Endodermal cell (in vitro differentiated cells): ENCODE results near the gene DCLK1. TPM values are rescaled to one million over a fixed set of nuclear protein-coding genes. Genes with fewer than 3 reads are reported as not detected.

Source experiments
- DNase-seq: peaks from one replicate; pipeline ENCODE4 v3.0.0-alpha.2; 2017
- H3K27ac ChIP-seq: 2 replicates; pipeline ENCODE4 v1.5.1; 2013; ENCODE audit warnings: mild to moderate bottlenecking, low read depth, low read length, moderate library complexity
- H3K27me3 ChIP-seq: 2 replicates; pipeline ENCODE4 v1.6.1; 2013; ENCODE audit warnings: mild to moderate bottlenecking, low read length, moderate library complexity; ENCODE audit not compliant: insufficient read depth, control insufficient read depth, poor library complexity, severe bottlenecking
- H3K36me3 ChIP-seq: 2 replicates; pipeline ENCODE4 v1.7.0; 2013; ENCODE audit warnings: mild to moderate bottlenecking, low read length, moderate library complexity; ENCODE audit not compliant: control insufficient read depth, insufficient read depth
- H3K4me1 ChIP-seq: one replicate; pipeline ENCODE4 v1.7.0; 2013; ENCODE audit warnings: low read length; ENCODE audit not compliant: control insufficient read depth, insufficient read depth
- H3K4me3 ChIP-seq: 2 replicates; pipeline ENCODE4 v1.5.1; 2013; ENCODE audit warnings: mild to moderate bottlenecking, low read length, moderate library complexity
- H3K9ac ChIP-seq: 2 replicates; pipeline ENCODE4 v1.6.1; 2013; ENCODE audit warnings: mild to moderate bottlenecking, low read length, moderate library complexity; ENCODE audit not compliant: poor library complexity, severe bottlenecking; ENCODE audit errors: extremely low read depth
- H3K9me3 ChIP-seq: 2 replicates; pipeline ENCODE4 v1.6.1; 2013; ENCODE audit warnings: mild to moderate bottlenecking, low read length, moderate library complexity; ENCODE audit not compliant: control insufficient read depth
- H3K27ac Mint-ChIP-seq: 2 replicates; pipeline ENCODE4 v1.8.0; 2020; ENCODE audit warnings: mixed read lengths
- H3K27me3 Mint-ChIP-seq: 2 replicates; pipeline ENCODE4 v1.8.0; 2021; ENCODE audit warnings: mild to moderate bottlenecking, mixed read lengths; ENCODE audit not compliant: insufficient read depth
- H3K36me3 Mint-ChIP-seq: 2 replicates; pipeline ENCODE4 v1.8.0; 2020; ENCODE audit warnings: low read depth, mixed read lengths
- H3K4me1 Mint-ChIP-seq: 2 replicates; pipeline ENCODE4 v1.8.0; 2020; ENCODE audit warnings: mixed read lengths
- H3K4me3 Mint-ChIP-seq: 2 replicates; pipeline ENCODE4 v1.8.0; 2020; ENCODE audit warnings: mild to moderate bottlenecking, moderate library complexity, mixed read lengths
- H3K9me3 Mint-ChIP-seq: 2 replicates; pipeline ENCODE4 v1.8.0; 2020; ENCODE audit warnings: mild to moderate bottlenecking, mixed read lengths
- WGBS, 2 experiments: methylation state at CpG; one replicate each; pipeline versions ENCODE4 v1.1.5 to v1.1.7; 2013; ENCODE audit warnings: missing lambda C conversion rate in 2 of 2, mixed read lengths in 1 of 2; ENCODE audit not compliant: insufficient coverage in 1 of 2, insufficient read length in 1 of 2; 5-methylcytosine and 5-hydroxymethylcytosine counted together
- total RNA-seq, 2 donors: library from RNA; stranded (reverse); fragmentation: NEBNext Ultra II Directional in 1 of 2; extraction: Animal tissue kit (Norgen Biotek cat#: 25700) in 1 of 2; gene quantifications; 2 replicates in 1 of 2; 3 replicates in 1 of 2; pipeline ENCODE4 v1.2.1, GENCODE V29; 2021
- TF ChIP-seq, protein P1 (sequence below): fragments of 200-600 bp; sonication (generic); conservative IDR thresholded peaks from 2 replicates; pipeline ENCODE4 v1.5.0; 2021; ENCODE audit warnings: antibody characterized with exemption, mild to moderate bottlenecking

The DCLK1 gene
- total RNA-seq, 2 donors from 2014 or later = 3.0 to 32.8 TPM

DNA sequence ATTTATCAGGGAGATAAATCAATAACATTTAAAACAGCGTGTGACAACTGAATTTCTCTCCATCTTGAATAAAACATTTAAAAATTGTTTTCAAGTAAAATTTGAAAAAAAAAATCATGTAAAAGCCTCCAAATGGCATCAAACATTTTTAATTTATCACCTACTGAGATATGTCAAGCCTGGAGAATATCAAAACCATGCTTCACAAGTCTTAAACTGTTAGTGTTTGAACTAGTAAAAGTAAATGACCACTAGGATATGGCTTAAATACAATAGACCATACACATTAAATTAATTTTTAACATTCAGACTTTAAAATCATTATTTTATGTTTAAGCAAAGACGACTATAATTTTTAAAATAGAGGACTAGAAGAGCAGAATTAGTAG, 281.9 kb downstream of the DCLK1 start:
- H3K4me3 ChIP-seq = no peak overlapping the region
- no peak overlapping the region for H3K9ac ChIP-seq
- H3K27me3 Mint-ChIP-seq = no peaks in the 10 kb centered on the region
- no peak overlapping the region for H3K4me3 Mint-ChIP-seq
- H3K36me3 ChIP-seq = no peaks in the 10 kb centered on the region
- TF ChIP-seq, protein P1, sequence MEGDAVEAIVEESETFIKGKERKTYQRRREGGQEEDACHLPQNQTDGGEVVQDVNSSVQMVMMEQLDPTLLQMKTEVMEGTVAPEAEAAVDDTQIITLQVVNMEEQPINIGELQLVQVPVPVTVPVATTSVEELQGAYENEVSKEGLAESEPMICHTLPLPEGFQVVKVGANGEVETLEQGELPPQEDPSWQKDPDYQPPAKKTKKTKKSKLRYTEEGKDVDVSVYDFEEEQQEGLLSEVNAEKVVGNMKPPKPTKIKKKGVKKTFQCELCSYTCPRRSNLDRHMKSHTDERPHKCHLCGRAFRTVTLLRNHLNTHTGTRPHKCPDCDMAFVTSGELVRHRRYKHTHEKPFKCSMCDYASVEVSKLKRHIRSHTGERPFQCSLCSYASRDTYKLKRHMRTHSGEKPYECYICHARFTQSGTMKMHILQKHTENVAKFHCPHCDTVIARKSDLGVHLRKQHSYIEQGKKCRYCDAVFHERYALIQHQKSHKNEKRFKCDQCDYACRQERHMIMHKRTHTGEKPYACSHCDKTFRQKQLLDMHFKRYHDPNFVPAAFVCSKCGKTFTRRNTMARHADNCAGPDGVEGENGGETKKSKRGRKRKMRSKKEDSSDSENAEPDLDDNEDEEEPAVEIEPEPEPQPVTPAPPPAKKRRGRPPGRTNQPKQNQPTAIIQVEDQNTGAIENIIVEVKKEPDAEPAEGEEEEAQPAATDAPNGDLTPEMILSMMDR = no peak
- H3K9me3 ChIP-seq = no peaks in the 10 kb centered on the region
- no peak overlapping the region for H3K27ac Mint-ChIP-seq
- H3K4me1 Mint-ChIP-seq = peaks cover 13% of the 10 kb centered on the region
- no peaks in the 10 kb centered on the region for H3K9me3 Mint-ChIP-seq
- DNase-seq = no peak
- no peaks in the 10 kb centered on the region for H3K27me3 ChIP-seq
- 92% methylated on average over 2 of the region's 2 CpGs; no CpG with 5 or more reads in 1 of the 2 experiments for WGBS, 2 experiments
- H3K36me3 Mint-ChIP-seq = peaks cover 7% of the 10 kb centered on the region
- no peak overlapping the region for H3K27ac ChIP-seq
- no peaks in the 10 kb centered on the region for H3K4me1 ChIP-seq

DNA sequence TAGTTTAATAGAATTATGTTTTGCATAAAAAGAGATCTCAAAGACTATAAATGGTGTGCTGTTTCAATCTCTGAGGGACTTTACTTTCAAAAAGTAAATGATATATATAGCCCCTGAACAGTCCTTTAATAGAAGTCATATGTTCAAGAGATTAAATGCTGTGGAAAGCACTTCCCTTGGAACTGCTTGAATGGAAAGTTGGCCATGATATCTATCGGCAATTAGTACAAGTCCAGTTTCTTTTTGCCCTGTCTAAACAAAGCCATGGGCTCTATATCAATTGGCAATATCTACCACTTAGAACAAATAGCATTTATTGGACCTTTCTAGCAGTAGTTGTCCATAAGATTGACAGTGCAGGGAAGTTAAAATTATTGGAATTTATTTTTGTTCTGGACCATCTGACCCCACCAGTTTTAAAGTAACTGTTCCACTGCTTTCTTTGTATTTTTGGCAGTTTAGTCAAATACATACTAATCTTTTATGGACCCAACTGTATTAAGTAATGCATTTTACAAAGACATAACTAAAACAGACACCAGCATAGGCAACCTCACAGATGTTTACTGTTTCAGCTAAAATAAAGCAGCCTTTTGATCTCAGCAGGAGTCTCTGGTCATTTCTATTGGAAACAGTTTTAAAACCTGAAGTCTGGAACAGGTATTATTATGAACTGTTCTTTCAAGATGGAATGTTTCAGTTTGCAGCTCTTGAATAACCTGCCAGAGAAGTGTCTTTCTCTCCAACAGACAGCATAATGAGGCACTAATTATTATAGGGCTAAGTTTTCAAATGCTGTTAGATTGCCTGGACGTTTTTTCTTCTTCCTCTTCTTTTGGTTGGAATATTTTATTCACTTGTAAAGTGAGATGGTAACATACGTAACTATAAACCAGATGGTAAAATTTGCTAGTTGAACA, 282.6 kb downstream of the DCLK1 start:
- Histone ChIP-seq H3K27ac (no peak overlapping the region), H3K9me3 (no peaks in the 10 kb centered on the region), H3K36me3 (no peaks in the 10 kb centered on the region), H3K27me3 (no peaks in the 10 kb centered on the region), H3K4me1 (no peaks in the 10 kb centered on the region), H3K9ac (no peak overlapping the region), H3K4me3 (no peak overlapping the region)
- 77% methylated on average over 2 of the region's 3 CpGs; no CpG with 5 or more reads in 1 of the 2 experiments for WGBS, 2 experiments
- Mint-ChIP-seq H3K27me3 (no peaks in the 10 kb centered on the region), H3K4me3 (no peak overlapping the region), H3K27ac (no peak overlapping the region), H3K4me1 (peaks cover 6% of the 10 kb centered on the region), H3K36me3 (peaks cover 4% of the 10 kb centered on the region), H3K9me3 (no peaks in the 10 kb centered on the region)
- DNase-seq = no peak
- TF ChIP-seq, protein P1 = no peak

DNA sequence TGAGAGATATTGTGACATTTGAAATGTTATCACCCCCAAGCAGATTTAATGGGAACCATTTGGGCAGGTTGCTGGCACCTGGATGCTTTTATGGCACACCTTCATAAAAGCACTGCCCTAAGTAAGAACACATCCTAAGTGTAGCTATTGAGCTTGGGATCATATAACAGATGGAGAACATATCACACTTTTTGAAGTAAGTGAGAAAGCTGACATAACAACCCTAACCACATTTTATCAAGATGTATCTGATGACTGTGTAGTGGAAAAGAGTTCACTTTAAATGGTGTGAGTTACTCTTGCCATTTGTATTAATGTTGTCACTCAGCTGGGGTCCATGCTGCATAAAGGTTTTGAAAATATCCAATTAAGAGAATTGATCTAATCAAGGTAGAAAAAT, 287.9 kb downstream of the DCLK1 start:
- no peaks in the 10 kb centered on the region for H3K27me3 Mint-ChIP-seq
- Histone ChIP-seq H3K9ac (no peak overlapping the region), H3K9me3 (no peaks in the 10 kb centered on the region), H3K27me3 (no peaks in the 10 kb centered on the region), H3K36me3 (no peaks in the 10 kb centered on the region), H3K27ac (no peak overlapping the region), H3K4me3 (no peak overlapping the region), H3K4me1 (peaks cover 1% of the 10 kb centered on the region)
- DNase-seq = no peak
- no peaks in the 10 kb centered on the region for H3K9me3 Mint-ChIP-seq
- H3K4me3 Mint-ChIP-seq = no peak overlapping the region
- no peak overlapping the region for H3K27ac Mint-ChIP-seq
- no peaks in the 10 kb centered on the region for H3K36me3 Mint-ChIP-seq
- no peaks in the 10 kb centered on the region for H3K4me1 Mint-ChIP-seq
- TF ChIP-seq, protein P1 = no peak
